RWPE2 (cell line): Measurements from ENCODE around the gene PCBP1.

Experiments used
- ATAC-seq: fragments of 200-7000 bp; cut with Tn5 transposase; 3 replicates; pipeline ENCODE4 v1.9.1; 2021; ENCODE audit warnings: low read depth
- DNase-seq: peaks from one replicate; pipeline ENCODE4 v3.0.0-alpha.2; 2020; ENCODE audit warnings: low spot score
- H3K27ac ChIP-seq: fragments of 450-650 bp; 2 replicates; pipeline ENCODE4 v1.5.1; 2017; ENCODE audit warnings: mild to moderate bottlenecking; ENCODE audit not compliant: poor library complexity, severe bottlenecking
- H3K27me3 ChIP-seq: fragments of 250-450 bp; sonication (Bioruptor Pico); 2 replicates; pipeline ENCODE4 v1.5.1; 2021; ENCODE audit warnings: mild to moderate bottlenecking, moderate library complexity; ENCODE audit not compliant: insufficient read depth, poor library complexity, severe bottlenecking
- H3K36me3 ChIP-seq: fragments of 250-450 bp; sonication (Bioruptor Pico); 2 replicates; pipeline ENCODE4 v1.5.1; 2020; ENCODE audit warnings: low read depth, mild to moderate bottlenecking, moderate library complexity
- H3K4me1 ChIP-seq: fragments of 250-450 bp; sonication (Bioruptor Pico); 2 replicates; pipeline ENCODE4 v1.5.1; 2021; ENCODE audit warnings: mild to moderate bottlenecking, moderate library complexity; ENCODE audit not compliant: insufficient read depth, poor library complexity, severe bottlenecking
- H3K4me3 ChIP-seq: fragments of 250-450 bp; sonication (Bioruptor Pico); 2 replicates; pipeline ENCODE4 v1.5.1; 2021; ENCODE audit warnings: mild to moderate bottlenecking, moderate library complexity; ENCODE audit not compliant: severe bottlenecking
- H3K9me3 ChIP-seq: fragments of 250-450 bp; sonication (Bioruptor Pico); 2 replicates; pipeline ENCODE4 v1.5.1; 2021; ENCODE audit warnings: mild to moderate bottlenecking, moderate library complexity; ENCODE audit not compliant: severe bottlenecking
- CTCF ChIP-seq: fragments of 450-650 bp; IDR thresholded peaks from one replicate; pipeline ENCODE4 v1.5.1; 2017; ENCODE audit warnings: mild to moderate bottlenecking, moderate library complexity; ENCODE audit not compliant: poor library complexity, severe bottlenecking

Gene PCBP1

GRCh38 chr2:70061317-70061716 is 26.0 kb upstream of the PCBP1 start:
- TF ChIP-seq CTCF, result no peak
- H3K4me3 ChIP-seq, result no peak overlapping the region
- ATAC-seq, result no peak
- H3K4me1 ChIP-seq, result no peaks in the 10 kb centered on the region
- DNase-seq, result no peak
- H3K27ac ChIP-seq, result no peak overlapping the region
- H3K36me3 ChIP-seq, result peaks cover 24% of the 10 kb centered on the region
- H3K9me3 ChIP-seq, result no peaks in the 10 kb centered on the region
- H3K27me3 ChIP-seq, result no peaks in the 10 kb centered on the region

GRCh38 chr2:70062270-70062669 is 25.0 kb upstream of the PCBP1 start:
- no peaks in the 10 kb centered on the region for H3K4me1 ChIP-seq
- DNase-seq (no peak), ATAC-seq (no peak)
- no peak for TF ChIP-seq CTCF
- H3K36me3 ChIP-seq, result peaks cover 32% of the 10 kb centered on the region
- no peak overlapping the region for H3K4me3 ChIP-seq
- no peaks in the 10 kb centered on the region for H3K27me3 ChIP-seq
- H3K9me3 ChIP-seq, result no peaks in the 10 kb centered on the region
- no peak overlapping the region for H3K27ac ChIP-seq

- TF ChIP-seq CTCF, result no peak
- H3K36me3 ChIP-seq, result peaks cover 25% of the 10 kb centered on the region
- no peaks in the 10 kb centered on the region for H3K4me1 ChIP-seq
- ATAC-seq (no peak), DNase-seq (no peak)
- H3K4me3 ChIP-seq, result no peak overlapping the region
- H3K27me3 ChIP-seq, result no peaks in the 10 kb centered on the region
- H3K9me3 ChIP-seq, result no peaks in the 10 kb centered on the region
- H3K27ac ChIP-seq, result no peak overlapping the region
These were observed 19.2 kb upstream of the PCBP1 start for GRCh38 chr2:70068119-70068518.

GRCh38 chr2:70069049-70069448 is 18.2 kb upstream of the PCBP1 start:
- DNase-seq (no peak), ATAC-seq (peak; percentile 41; the same call in 1 of the 3 replicates)
- no peak for TF ChIP-seq CTCF
- Histone ChIP-seq H3K4me1 (no peaks in the 10 kb centered on the region), H3K27me3 (no peaks in the 10 kb centered on the region), H3K27ac (no peak overlapping the region), H3K36me3 (peaks cover 31% of the 10 kb centered on the region), H3K9me3 (no peaks in the 10 kb centered on the region), H3K4me3 (no peak overlapping the region)

GRCh38 chr2:70070542-70071268 is 16.6 kb upstream of the PCBP1 start:
- H3K36me3 ChIP-seq, result peaks cover 34% of the 10 kb centered on the region
- H3K9me3 ChIP-seq, result no peaks in the 10 kb centered on the region
- H3K4me1 ChIP-seq, result no peaks in the 10 kb centered on the region
- peak; percentile 94 for ATAC-seq
- H3K4me3 ChIP-seq, result no peak overlapping the region
- no peaks in the 10 kb centered on the region for H3K27me3 ChIP-seq
- no peak overlapping the region for H3K27ac ChIP-seq
- no peak for DNase-seq
- TF ChIP-seq CTCF, result peak; percentile 94
